Endothelial cell of umbilical vein (primary cell): ENCODE data around the gene AATF. TPM values are rescaled to one million over a fixed set of nuclear protein-coding genes. Genes with fewer than 3 reads are reported as not detected.

Source experiments
- BruUV-seq: library from RNA; stranded (reverse); fragments of 400-500 nt; replicated peaks from 2 replicates; lab custom pipeline; 2021; lab: Mats Ljungman, UMichigan
- CTCF ChIA-PET: fragments of 300-600, 350-600 bp; sonication (Branson Sonifier 250); formaldehyde crosslinking; loops from one replicate; lab custom pipeline; 2021; ENCODE audit warnings: antibody characterized with exemption, inconsistent platforms; lab: Charles Lee
- POLR2A ChIA-PET: fragments of 300-600, 350-600 bp; sonication (Branson Sonifier 250); formaldehyde crosslinking; loops from one replicate; lab custom pipeline; 2021; ENCODE audit warnings: antibody characterized with exemption, inconsistent platforms; lab: Charles Lee
- DNase-seq: peaks from one replicate; pipeline ENCODE4 v3.0.0-alpha.2; 2011; ENCODE audit warnings: low read depth, low spot score
- FAIRE-seq: peaks from 2 replicates; lab custom pipeline; 2011; peaks lifted over from hg19 to GRCh38; lab: Jason Lieb, UNC
- H2AFZ ChIP-seq: 2 replicates; pipeline ENCODE4 v1.6.0; 2012; ENCODE audit warnings: low read depth, low read length, control low read depth, inconsistent platforms
- H3K27ac ChIP-seq: 2 replicates; pipeline ENCODE4 v1.5.1; 2011; ENCODE audit warnings: low read depth, mild to moderate bottlenecking, control low read depth, low read length, moderate library complexity; ENCODE audit not compliant: insufficient read depth
- H3K27me3 ChIP-seq, 2 experiments: 2 replicates each; pipeline versions ENCODE4 v1.6.0 to v1.6.1; 2011; ENCODE audit warnings: low read length in 2 of 2, mixed read lengths in 1 of 2; ENCODE audit not compliant: control insufficient read depth in 2 of 2, insufficient read depth in 2 of 2
- H3K36me3 ChIP-seq, 2 experiments: 2 replicates in 1 of 2; 3 replicates in 1 of 2; pipeline ENCODE4 v1.5.1; 2011; ENCODE audit warnings: low read length in 2 of 2, mild to moderate bottlenecking in 1 of 2, moderate library complexity in 1 of 2; ENCODE audit not compliant: control insufficient read depth in 2 of 2, insufficient read depth in 2 of 2; ENCODE audit errors: extremely low read depth in 1 of 2
- H3K4me1 ChIP-seq: 3 replicates; pipeline ENCODE4 v1.5.1; 2011; ENCODE audit warnings: mild to moderate bottlenecking, low read length; ENCODE audit not compliant: control insufficient read depth, insufficient read depth; ENCODE audit errors: extremely low read depth
- H3K4me2 ChIP-seq: 2 replicates; pipeline ENCODE4 v1.6.1; 2011; ENCODE audit warnings: low read length, control low read depth, mixed read lengths; ENCODE audit not compliant: insufficient read depth
- H3K4me3 ChIP-seq, 3 experiments: fragments of 200-600 bp in 1 of 3; sonication (generic), shearing (Covaris generic) in 1 of 3; replicated peaks in 1 of 3; 2 replicates each; pipeline ENCODE4 v1.5.1; 2011 to 2016; ENCODE audit warnings: control low read depth in 3 of 3, low read length in 3 of 3, mild to moderate bottlenecking in 2 of 3, inconsistent platforms in 1 of 3, low read depth in 1 of 3, moderate library complexity in 1 of 3; ENCODE audit not compliant: insufficient read depth in 1 of 3
- H3K79me2 ChIP-seq: 2 replicates; pipeline ENCODE4 v1.6.0; 2012; ENCODE audit warnings: low read length, inconsistent platforms; ENCODE audit not compliant: control insufficient read depth, insufficient read depth
- H3K9ac ChIP-seq: replicated peaks from 2 replicates; pipeline ENCODE3; 2011; ENCODE audit warnings: low read length, control low read depth; ENCODE audit not compliant: insufficient read depth; ENCODE audit errors: extremely low read depth
- H3K9me1 ChIP-seq: replicated peaks from 3 replicates; pipeline ENCODE4 v1.6.0; 2011; ENCODE audit warnings: mild to moderate bottlenecking, low read length; ENCODE audit not compliant: control insufficient read depth, insufficient read depth; ENCODE audit errors: extremely low read depth
- H3K9me3 ChIP-seq: replicated peaks from 2 replicates; pipeline ENCODE4 v1.5.1; 2012; ENCODE audit warnings: low read length, inconsistent platforms; ENCODE audit not compliant: control insufficient read depth, insufficient read depth
- H4K20me1 ChIP-seq: replicated peaks from 2 replicates; pipeline ENCODE3; 2011; ENCODE audit warnings: mild to moderate bottlenecking, low read length; ENCODE audit not compliant: control insufficient read depth, insufficient read depth; ENCODE audit errors: extremely low read depth
- EZH2 ChIP-seq: IDR thresholded peaks from 2 replicates; pipeline ENCODE4 v1.6.1; 2012; ENCODE audit warnings: borderline replicate concordance, low read depth, mild to moderate bottlenecking, moderate library complexity, low read length, inconsistent platforms; ENCODE audit not compliant: severe bottlenecking
- FOS ChIP-seq: IDR thresholded peaks from 2 replicates; pipeline ENCODE4 v1.6.1; 2011; ENCODE audit warnings: mild to moderate bottlenecking, low read length, moderate library complexity, borderline replicate concordance; ENCODE audit not compliant: insufficient read depth
- GATA2 ChIP-seq: IDR thresholded peaks from 2 replicates; pipeline ENCODE4 v1.7.0; 2011; ENCODE audit warnings: low read depth, mild to moderate bottlenecking, moderate library complexity, mixed read lengths, low read length; ENCODE audit not compliant: insufficient read length, insufficient read depth
- JUN ChIP-seq: IDR thresholded peaks from 2 replicates; pipeline ENCODE4 v1.6.1; 2011; ENCODE audit warnings: borderline replicate concordance, low read depth; ENCODE audit not compliant: insufficient read length, insufficient read depth
- MYC ChIP-seq: IDR thresholded peaks from one replicate; pipeline ENCODE4 v1.6.1; 2011; ENCODE audit warnings: mild to moderate bottlenecking, low read depth, low read length
- POLR2AphosphoS5 ChIP-seq: IDR thresholded peaks from 2 replicates; pipeline ENCODE4 v1.6.1; 2012; ENCODE audit warnings: low read depth, mild to moderate bottlenecking, control low read depth, low read length, moderate library complexity; ENCODE audit not compliant: insufficient read depth
- dilution Hi-C: fragments of 300-500 bp; cut with MboI; formaldehyde crosslinking; loops from one replicate; pipeline ENCODE4 v1.15.0; 2019; ENCODE audit warnings: low sequenced_read_pairs; ENCODE audit not compliant: extremely low pct_ligation_motif_present
- intact Hi-C: fragments of 100-400 bp; cut with micrococcal nuclease; formaldehyde crosslinking; loops from one replicate; pipeline ENCODE4 v1.10.0; 2022
- polyA plus RNA-seq, 4 experiments: library from polyadenylated mRNA; depleted of rRNA in 3 of 4; stranded (reverse) in 3 of 4; unstranded in 1 of 4; fragments of >200 nt; gene quantifications; 2 replicates each; pipeline versions ENCODE4 v1.2.1 to v1.2.3, GENCODE V29; 2011 to 2012; ENCODE audit warnings: missing spikeins in 1 of 4
- total RNA-seq: library from RNA; stranded (reverse); gene quantifications from 2 replicates; pipeline ENCODE4 v1.2.3, GENCODE V29; 2021

Gene AATF
- total and polyA plus RNA-seq, 2 donors (not counting 3 experiments of a cell fraction or from before 2014, with no cell fraction given) = 15.7 to 47.2 TPM

- CTCF ChIA-PET = interaction anchor here (0.9 to 1.8 kb wide), 2 partner anchors 9 kb away, joined by 3 to 5 read pairs; no protein-coding TSS in a partner anchor
- Histone ChIP-seq H3K9me1 (no peaks in the 10 kb centered on the region), H3K79me2 (peaks cover 15% of the 10 kb centered on the region), H3K27ac (no peak overlapping the region), H3K4me1 (no peaks in the 10 kb centered on the region), H4K20me1 (peaks cover 11% of the 10 kb centered on the region), H3K4me3 (no peak overlapping the region), H3K36me3 (no peaks in the 10 kb centered on the region), H3K9ac (no peak overlapping the region), H2AFZ (no peak overlapping the region), H3K27me3 (no peaks in the 10 kb centered on the region), H3K9me3 (no peaks in the 10 kb centered on the region), H3K4me2 (no peak overlapping the region)
- DNase-seq (no peak), FAIRE-seq (no peak)
- TF ChIP-seq GATA2 = no peak
- no peak for TF ChIP-seq FOS
- no peak for TF ChIP-seq JUN
- no peak for TF ChIP-seq EZH2
- no peak for TF ChIP-seq POLR2AphosphoS5
- dilution Hi-C loops (no loop called here), intact Hi-C loops (no loop called here)
- POLR2A ChIA-PET = no interaction called here
- BruUV-seq = no TSS peak
Measured at GRCh38 chr17:36971508-36971907, 22.8 kb downstream of the AATF start.

GRCh38 chr17:36972186-36972700 is 23.5 kb downstream of the AATF start:
- CTCF ChIA-PET = interaction anchor here (1.8 kb wide), 1 partner anchor 10 kb away, joined by 5 read pairs; no protein-coding TSS in a partner anchor
- Histone ChIP-seq H3K9me1 (no peaks in the 10 kb centered on the region), H3K79me2 (peaks cover 15% of the 10 kb centered on the region), H4K20me1 (peaks cover 11% of the 10 kb centered on the region), H3K36me3 (no peaks in the 10 kb centered on the region), H3K27me3 (no peaks in the 10 kb centered on the region), H3K4me3 (no peak overlapping the region), H3K27ac (no peak overlapping the region), H3K9ac (no peak overlapping the region), H3K4me2 (no peak overlapping the region), H3K4me1 (no peaks in the 10 kb centered on the region), H3K9me3 (no peaks in the 10 kb centered on the region), H2AFZ (no peak overlapping the region)
- intact Hi-C loops (no loop called here), dilution Hi-C loops (no loop called here)
- POLR2A ChIA-PET = no interaction called here
- no peak for TF ChIP-seq FOS
- TF ChIP-seq POLR2AphosphoS5 = no peak
- no peak for TF ChIP-seq MYC
- FAIRE-seq = no peak
- no peak for DNase-seq
- no TSS peak for BruUV-seq
